GM15510 (cell line): ENCODE results near the gene ITSN2.

Experiments
- POLR2A ChIP-seq: IDR thresholded peaks from 3 replicates; pipeline ENCODE4 v1.6.1; 2011; ENCODE audit warnings: borderline replicate concordance; ENCODE audit not compliant: insufficient read length; ENCODE audit errors: extremely low read depth

The ITSN2 gene

GRCh38 chr2:24313744-24314632, 46.3 kb downstream of the ITSN2 start:
- no peak for TF ChIP-seq POLR2A

DNA sequence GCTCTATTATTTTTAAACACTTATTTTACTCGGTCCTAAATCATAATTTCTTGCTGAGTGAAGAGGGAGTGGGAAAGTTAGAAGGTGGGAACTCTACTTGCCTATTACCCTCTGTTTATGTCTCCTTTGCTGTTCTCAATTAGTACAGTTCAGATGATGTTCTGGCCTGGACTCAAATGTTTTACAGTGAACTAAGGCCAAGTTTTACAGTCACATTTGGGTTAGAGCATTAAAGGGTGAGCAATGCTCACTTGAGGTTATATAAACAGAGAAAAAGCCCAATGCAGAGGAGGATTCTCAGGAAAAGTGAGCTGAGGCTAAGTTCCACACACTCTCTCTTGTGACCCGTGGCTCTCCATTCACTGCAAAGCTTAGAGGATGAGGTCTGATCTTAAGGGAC, 52.4 kb downstream of the ITSN2 start:
- no peak for TF ChIP-seq POLR2A

- TF ChIP-seq POLR2A, result no peak
Observed at GRCh38 chr2:24304631-24305030, 55.7 kb downstream of the ITSN2 start.

DNA sequence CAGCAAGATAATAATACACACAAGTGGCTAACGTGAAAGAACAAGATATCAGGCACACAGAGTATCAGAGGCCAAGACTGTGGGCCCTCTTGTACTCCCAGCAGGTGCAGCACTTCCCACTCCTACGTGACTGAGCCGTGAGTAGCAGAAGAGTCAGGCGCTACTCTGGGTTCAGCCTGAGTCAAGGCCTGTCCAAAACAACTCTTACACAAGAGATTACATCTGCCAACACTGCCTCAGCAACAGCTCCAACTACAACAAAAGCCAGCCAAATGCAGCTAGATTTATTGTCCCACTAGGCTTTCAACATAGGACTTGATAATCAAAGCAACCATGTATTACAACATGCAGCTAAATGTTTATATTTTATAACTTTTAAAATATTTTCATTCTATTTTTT, 56.2 kb downstream of the ITSN2 start:
- TF ChIP-seq POLR2A, result no peak

DNA sequence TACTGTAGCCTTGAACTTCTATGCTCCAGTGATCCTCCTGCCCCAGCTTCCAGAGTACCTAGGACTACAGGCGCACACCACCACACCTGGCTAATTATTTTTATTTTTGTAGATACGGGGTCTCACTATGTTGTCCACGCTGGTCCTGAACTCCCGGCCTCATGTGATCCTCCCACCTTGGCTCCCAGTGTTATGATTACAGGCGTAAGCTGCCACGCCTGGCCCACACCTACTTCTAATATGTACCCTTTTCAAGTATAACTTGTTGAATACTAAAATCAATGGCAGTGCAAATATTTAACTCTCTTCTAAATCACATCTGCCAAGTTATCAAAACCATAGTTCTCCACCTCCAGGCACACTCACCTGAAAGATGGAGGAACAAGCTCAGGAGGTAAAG, 58.7 kb downstream of the ITSN2 start:
- TF ChIP-seq POLR2A, result no peak

- no peak for TF ChIP-seq POLR2A
Observed at GRCh38 chr2:24297663-24298062, 62.7 kb downstream of the ITSN2 start.

- TF ChIP-seq POLR2A, result no peak
Observed at GRCh38 chr2:24287171-24287570, 73.2 kb downstream of the ITSN2 start.

GRCh38 chr2:24285484-24286152, 74.7 kb downstream of the ITSN2 start:
- TF ChIP-seq POLR2A, result no peak

DNA sequence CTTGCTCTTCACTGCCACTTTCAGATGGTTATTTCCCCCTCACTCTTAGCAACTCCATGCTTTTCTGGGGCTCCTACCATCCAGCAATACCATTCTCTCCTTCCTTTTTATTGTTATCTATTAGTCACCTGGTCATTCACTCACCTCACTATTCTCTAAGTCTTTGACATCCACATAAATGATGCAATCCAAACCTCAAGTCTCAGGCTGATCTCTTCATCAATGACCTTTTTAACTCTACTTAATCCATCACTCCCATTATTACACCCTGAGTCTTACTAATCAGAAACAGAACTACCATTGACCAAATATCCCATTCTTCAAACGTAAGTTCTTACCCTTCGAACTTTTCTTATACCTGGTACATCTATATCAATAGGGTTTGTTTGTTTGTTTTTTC, 79.7 kb downstream of the ITSN2 start:
- no peak for TF ChIP-seq POLR2A

GRCh38 chr2:24280161-24280560, 80.2 kb downstream of the ITSN2 start:
- no peak for TF ChIP-seq POLR2A

DNA sequence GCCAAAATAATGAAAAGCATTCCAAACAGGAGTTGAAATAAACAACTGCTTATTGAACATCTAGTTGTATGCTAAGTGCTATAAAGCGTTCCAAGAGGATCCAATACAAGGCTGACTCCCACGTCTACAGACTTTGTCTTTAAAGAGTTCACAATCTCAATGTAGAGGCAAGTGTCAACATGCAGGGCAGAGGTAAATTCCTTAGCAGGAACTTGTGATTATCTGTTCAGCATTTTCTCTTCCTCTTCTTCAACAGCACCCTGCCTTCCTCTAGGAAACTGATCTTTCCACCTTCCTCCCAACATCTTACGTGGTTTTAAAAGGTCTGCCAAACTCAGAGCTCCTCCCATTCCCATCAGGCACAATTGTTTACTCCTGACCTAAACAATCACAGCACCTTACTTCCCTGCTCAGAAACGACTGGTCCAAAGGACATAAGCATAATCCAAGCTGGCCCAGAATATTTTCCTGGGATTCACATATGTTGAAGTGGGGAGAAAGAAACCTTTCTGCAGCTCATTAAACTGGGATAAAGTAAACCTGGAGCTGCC, 83.9 kb downstream of the ITSN2 start:
- TF ChIP-seq POLR2A, result no peak

DNA sequence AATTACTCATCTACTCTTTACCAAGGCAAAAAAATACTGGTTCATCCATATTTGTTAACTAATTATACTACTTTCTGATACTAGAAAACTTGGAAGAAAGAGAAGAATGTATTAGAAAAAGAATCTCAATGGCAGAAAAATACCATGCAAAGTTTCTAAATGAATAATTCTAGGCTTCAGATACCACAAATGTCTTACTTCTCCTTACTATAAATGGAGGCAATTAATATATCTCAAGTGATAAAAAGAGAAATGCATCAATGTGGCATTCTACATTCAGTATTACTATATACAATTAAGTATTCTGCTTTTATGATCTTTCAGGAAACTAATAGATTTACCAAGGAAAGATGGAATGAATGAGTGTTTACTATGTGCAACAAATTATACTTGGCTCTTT, 85.5 kb downstream of the ITSN2 start:
- no peak for TF ChIP-seq POLR2A

GRCh38 chr2:24273598-24273997, 86.7 kb downstream of the ITSN2 start:
- TF ChIP-seq POLR2A, result no peak

- TF ChIP-seq POLR2A, result no peak
Observed at GRCh38 chr2:24272907-24273306, 87.4 kb downstream of the ITSN2 start.

DNA sequence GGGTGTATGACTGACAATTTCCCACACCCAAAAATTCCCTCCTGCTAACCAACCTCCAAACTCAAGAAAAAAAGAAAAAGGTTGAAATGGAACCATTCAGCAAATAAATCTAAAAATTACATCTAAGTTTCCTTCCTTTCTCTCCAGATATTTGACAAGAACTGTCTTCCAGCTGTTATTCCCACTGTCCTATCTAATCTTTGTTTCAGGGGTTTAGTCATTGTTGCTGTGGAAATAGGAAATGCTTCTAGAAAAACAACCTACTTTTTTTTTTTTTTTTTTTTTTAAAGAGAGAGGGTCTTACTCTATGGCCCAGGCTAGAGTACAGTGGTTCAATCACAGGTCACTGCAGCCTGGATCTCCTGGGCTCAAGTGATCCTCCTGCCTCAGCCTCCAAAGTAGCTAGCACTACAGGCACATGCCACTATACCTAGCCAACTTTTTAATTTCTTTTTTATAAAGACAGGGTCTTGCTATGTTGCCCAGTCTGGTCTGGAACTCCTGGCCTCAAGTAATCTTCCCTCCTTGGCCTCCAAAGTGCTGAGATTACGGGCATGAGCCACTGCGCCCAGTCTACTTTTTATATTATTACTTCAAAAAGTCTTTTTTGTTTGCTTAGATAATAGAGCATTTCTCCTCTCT, 88.1 kb downstream of the ITSN2 start:
- no peak for TF ChIP-seq POLR2A
